Osteoblast (primary cell): Measurements from ENCODE around the gene ATAD3B. TPM values are rescaled to one million over a fixed set of nuclear protein-coding genes. Genes with fewer than 3 reads are reported as not detected.
"Not testable (repeated sequence)": the region's sequence is repeated elsewhere in the genome, so short reads cannot be mapped to it uniquely, and the experiment has no call there.

ENCODE experiments used
- DNase-seq: peaks from one replicate; pipeline ENCODE4 v3.0.0; 2011; ENCODE audit warnings: low spot score, mixed read lengths; ENCODE audit not compliant: insufficient read length; ENCODE audit errors: missing footprints
- H2AFZ ChIP-seq: 2 replicates; pipeline ENCODE4 v1.6.0; 2011; ENCODE audit warnings: mild to moderate bottlenecking, low read length
- H3K27ac ChIP-seq: 2 replicates; pipeline ENCODE4 v1.5.1; 2011; ENCODE audit warnings: mild to moderate bottlenecking, low read depth, low read length, moderate library complexity
- H3K27me3 ChIP-seq: 2 replicates; pipeline ENCODE4 v1.6.0; 2012; ENCODE audit warnings: mild to moderate bottlenecking, control low read depth, inconsistent platforms, low read length, moderate library complexity; ENCODE audit not compliant: insufficient read depth
- H3K36me3 ChIP-seq: 2 replicates; pipeline ENCODE4 v1.5.1; 2011; ENCODE audit warnings: mild to moderate bottlenecking, low read length, control low read depth, moderate library complexity; ENCODE audit not compliant: insufficient read depth
- H3K4me1 ChIP-seq: 2 replicates; pipeline ENCODE4 v1.5.1; 2011; ENCODE audit warnings: mild to moderate bottlenecking, low read length, control low read depth, moderate library complexity; ENCODE audit not compliant: insufficient read depth
- H3K4me2 ChIP-seq: 2 replicates; pipeline ENCODE4 v1.6.0; 2011; ENCODE audit warnings: mild to moderate bottlenecking, low read length; ENCODE audit not compliant: insufficient read depth
- H3K4me3 ChIP-seq: fragments of 200-600 bp; sonication (generic); 3 replicates; pipeline ENCODE4 v1.5.1; 2012; ENCODE audit warnings: mild to moderate bottlenecking, low read length, inconsistent platforms; ENCODE audit not compliant: insufficient read depth
- H3K79me2 ChIP-seq: 2 replicates; pipeline ENCODE4 v1.6.0; 2012; ENCODE audit warnings: mild to moderate bottlenecking, low read length, control low read depth, inconsistent platforms; ENCODE audit not compliant: insufficient read depth
- H3K9me3 ChIP-seq: 2 replicates; pipeline ENCODE4 v1.5.1; 2011; ENCODE audit warnings: low read depth, low read length, control low read depth
- H4K20me1 ChIP-seq: 2 replicates; pipeline ENCODE4 v1.6.0; 2012; ENCODE audit warnings: mild to moderate bottlenecking, low read length, control low read depth; ENCODE audit not compliant: insufficient read depth
- total RNA-seq: library from RNA; depleted of rRNA; stranded (reverse); fragments of >200 nt; gene quantifications from 2 replicates; pipeline ENCODE4 v1.2.3, GENCODE V29; 2012
- TF ChIP-seq, protein P1 (sequence below): IDR thresholded peaks from 2 replicates; pipeline ENCODE4 v1.5.1; 2011; ENCODE audit warnings: mild to moderate bottlenecking, low read depth, low read length, moderate library complexity; ENCODE audit errors: extremely low read depth

The ATAD3B gene
- total RNA-seq, 1 donor: 14.5 TPM

DNA sequence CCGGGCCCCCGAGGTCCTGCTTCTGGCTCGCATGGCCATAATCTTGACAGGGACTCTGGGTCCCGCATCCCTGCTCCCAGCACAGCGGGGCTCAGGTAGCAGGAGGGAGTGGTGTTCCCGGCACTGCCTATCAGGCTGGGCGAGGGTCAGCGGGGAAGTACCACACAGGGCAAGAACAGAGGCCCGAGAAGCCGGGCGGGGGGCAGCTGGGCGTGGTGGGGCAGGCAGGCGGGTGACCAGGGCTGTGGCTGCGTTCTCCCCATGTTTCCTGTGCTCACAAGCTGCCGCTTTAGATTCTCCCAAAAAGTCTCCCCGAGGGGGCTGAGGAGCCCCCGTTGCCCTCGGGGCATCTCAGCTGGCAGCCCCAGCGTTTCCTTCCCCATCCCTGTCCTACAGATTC is 18.3 kb downstream of the ATAD3B start:
- Histone ChIP-seq H3K4me2 (no peak overlapping the region), H3K36me3 (peaks cover 52% of the 10 kb centered on the region), H4K20me1 (no peaks in the 10 kb centered on the region), H3K79me2 (peaks cover 3% of the 10 kb centered on the region), H3K27me3 (no peaks in the 10 kb centered on the region), H2AFZ (no peak overlapping the region), H3K27ac (no peak overlapping the region), H3K4me3 (no peak overlapping the region), H3K4me1 (no peaks in the 10 kb centered on the region), H3K9me3 (peaks cover 2% of the 10 kb centered on the region)
- TF ChIP-seq, protein P1, sequence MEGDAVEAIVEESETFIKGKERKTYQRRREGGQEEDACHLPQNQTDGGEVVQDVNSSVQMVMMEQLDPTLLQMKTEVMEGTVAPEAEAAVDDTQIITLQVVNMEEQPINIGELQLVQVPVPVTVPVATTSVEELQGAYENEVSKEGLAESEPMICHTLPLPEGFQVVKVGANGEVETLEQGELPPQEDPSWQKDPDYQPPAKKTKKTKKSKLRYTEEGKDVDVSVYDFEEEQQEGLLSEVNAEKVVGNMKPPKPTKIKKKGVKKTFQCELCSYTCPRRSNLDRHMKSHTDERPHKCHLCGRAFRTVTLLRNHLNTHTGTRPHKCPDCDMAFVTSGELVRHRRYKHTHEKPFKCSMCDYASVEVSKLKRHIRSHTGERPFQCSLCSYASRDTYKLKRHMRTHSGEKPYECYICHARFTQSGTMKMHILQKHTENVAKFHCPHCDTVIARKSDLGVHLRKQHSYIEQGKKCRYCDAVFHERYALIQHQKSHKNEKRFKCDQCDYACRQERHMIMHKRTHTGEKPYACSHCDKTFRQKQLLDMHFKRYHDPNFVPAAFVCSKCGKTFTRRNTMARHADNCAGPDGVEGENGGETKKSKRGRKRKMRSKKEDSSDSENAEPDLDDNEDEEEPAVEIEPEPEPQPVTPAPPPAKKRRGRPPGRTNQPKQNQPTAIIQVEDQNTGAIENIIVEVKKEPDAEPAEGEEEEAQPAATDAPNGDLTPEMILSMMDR: no peak
- peak; percentile 44 for DNase-seq

DNA sequence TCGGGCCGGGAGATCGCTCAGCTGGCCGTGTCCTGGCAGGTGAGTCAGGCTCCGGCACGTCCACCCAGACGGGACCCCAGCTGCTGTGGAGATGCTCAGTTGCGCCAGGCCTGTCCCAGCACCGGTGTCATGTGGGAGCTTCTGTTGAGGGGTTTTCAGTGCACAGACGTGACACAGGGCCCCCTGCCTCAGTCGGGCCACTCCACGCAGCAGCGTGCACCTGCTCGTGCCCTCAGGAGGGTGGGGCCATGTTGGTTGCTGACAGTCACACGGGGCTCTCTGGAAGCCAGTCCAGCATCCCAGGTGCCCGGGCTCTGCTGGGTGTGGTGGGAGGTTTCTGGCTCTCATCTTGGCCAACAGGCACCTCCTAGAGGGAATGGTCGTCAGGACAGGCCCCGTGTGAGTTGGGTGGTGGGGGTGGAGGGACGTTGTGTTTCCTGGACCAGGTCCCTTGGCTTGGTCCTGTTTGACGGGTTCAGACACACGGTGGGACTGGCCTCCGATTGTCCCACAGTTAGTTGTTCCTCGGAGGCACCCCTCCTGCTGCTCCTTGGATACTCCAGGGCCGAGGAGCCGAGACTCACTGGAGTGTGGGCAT is 19.2 kb downstream of the ATAD3B start:
- no peak overlapping the region for H3K4me3 ChIP-seq
- TF ChIP-seq, protein P1: no peak
- H3K9me3 ChIP-seq: peaks cover 2% of the 10 kb centered on the region
- H3K4me1 ChIP-seq: no peaks in the 10 kb centered on the region
- no peaks in the 10 kb centered on the region for H3K27me3 ChIP-seq
- H4K20me1 ChIP-seq: no peaks in the 10 kb centered on the region
- H2AFZ ChIP-seq: no peak overlapping the region
- peaks cover 3% of the 10 kb centered on the region for H3K79me2 ChIP-seq
- H3K36me3 ChIP-seq: peaks cover 52% of the 10 kb centered on the region
- H3K4me2 ChIP-seq: no peak overlapping the region
- DNase-seq: peak; percentile 84
- no peak overlapping the region for H3K27ac ChIP-seq

DNA sequence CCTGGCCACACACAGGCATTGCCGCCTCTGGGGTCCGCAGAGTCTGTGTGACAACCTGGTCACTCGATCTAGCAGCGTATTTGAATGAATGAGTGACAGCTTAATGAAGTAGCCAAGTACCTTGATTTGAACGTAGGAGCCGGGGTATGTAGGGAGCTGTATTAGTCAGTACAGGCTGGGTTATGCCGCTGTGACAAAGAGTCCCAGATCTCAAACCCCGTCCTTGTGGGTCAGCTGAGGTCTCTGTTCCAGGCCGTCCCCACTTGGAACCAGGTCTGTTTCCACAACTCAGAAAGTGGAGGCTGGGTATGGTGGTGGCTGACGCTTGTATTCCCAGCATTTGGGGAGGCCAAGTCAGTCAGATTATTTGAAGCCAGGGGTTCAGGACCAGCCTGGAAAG is 20.0 kb downstream of the ATAD3B start:
- no peak for DNase-seq
- Histone ChIP-seq H3K4me2 (no peak overlapping the region), H4K20me1 (no peaks in the 10 kb centered on the region), H3K79me2 (peaks cover 3% of the 10 kb centered on the region), H2AFZ (no peak overlapping the region), H3K27me3 (no peaks in the 10 kb centered on the region), H3K36me3 (peaks cover 48% of the 10 kb centered on the region), H3K4me1 (no peaks in the 10 kb centered on the region), H3K27ac (no peak overlapping the region), H3K4me3 (no peak overlapping the region), H3K9me3 (peaks cover 2% of the 10 kb centered on the region)
- TF ChIP-seq, protein P1: no peak

DNA sequence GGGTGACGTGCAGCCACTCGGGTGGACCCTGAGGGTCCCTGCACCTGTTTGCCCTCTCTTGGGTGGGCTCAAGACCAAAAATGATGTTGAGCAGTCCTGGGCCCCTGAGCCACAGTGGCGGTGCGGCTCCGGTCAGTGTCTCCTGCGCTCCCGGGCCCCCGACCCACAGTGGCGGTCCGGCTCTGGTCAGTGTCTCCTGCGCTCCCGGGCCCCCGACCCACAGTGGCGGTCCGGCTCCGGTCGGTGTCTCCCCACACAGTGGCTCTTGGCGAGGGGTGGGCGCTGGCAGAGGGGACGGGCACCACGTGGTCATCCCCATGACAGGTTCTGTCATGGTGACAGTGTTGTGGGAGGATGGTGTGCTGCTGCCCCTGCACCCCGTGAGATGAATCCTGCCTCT is 22.7 kb downstream of the ATAD3B start:
- H3K27ac ChIP-seq, H4K20me1 ChIP-seq, H3K9me3 ChIP-seq, H3K27me3 ChIP-seq, H3K4me3 ChIP-seq, H3K79me2 ChIP-seq, H2AFZ ChIP-seq, H3K4me1 ChIP-seq, H3K4me2 ChIP-seq: not testable (repeated sequence)
- H3K36me3 ChIP-seq: peaks cover 39% of the 10 kb centered on the region
- DNase-seq: peak; percentile 26

DNA sequence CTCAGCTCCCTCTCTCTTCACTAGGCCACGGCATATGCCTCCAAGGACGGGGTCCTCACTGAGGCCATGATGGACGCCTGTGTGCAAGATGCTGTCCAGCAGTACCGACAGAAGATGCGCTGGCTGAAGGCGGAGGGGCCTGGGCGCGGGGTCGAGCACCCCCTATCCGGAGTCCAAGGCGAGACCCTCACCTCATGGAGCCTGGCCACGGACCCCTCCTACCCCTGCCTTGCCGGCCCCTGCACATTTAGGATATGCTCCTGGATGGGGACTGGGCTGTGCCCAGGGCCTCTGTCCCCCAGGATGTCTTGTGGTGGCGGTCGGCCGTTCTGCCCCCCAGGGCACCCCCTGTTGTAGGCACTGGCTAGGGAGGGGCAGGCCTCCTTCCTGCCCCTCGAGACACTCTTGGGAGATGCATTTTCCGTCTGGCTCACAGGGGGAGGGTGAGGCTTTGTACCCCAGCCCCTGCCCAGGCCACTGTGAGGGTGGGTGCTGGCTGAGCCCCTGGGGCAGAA is 24.0 kb downstream of the ATAD3B start:
- H3K4me3 ChIP-seq, H2AFZ ChIP-seq, H3K79me2 ChIP-seq, H3K4me1 ChIP-seq, H4K20me1 ChIP-seq, H3K27ac ChIP-seq, H3K27me3 ChIP-seq, H3K9me3 ChIP-seq, H3K4me2 ChIP-seq: not testable (repeated sequence)
- H3K36me3 ChIP-seq: peaks cover 29% of the 10 kb centered on the region
- peak; percentile 69 for DNase-seq
